Endometrium (tissue), 2 donors: ENCODE results near the gene STON2.

Source experiments
- FAIRE-seq: peaks from 2 replicates; lab custom pipeline; 2012; peaks lifted over from hg19 to GRCh38; lab: Jason Lieb, UNC
- donor health status: control.
- donor health status: control.

STON2 gene

GRCh38 chr14:81220580-81220829 lies 179.6 kb downstream of the STON2 start:
- FAIRE-seq, result no peak

GRCh38 chr14:81219759-81220579 lies 180.2 kb downstream of the STON2 start:
- FAIRE-seq, result no peak

GRCh38 chr14:81219210-81219758 lies 180.8 kb downstream of the STON2 start:
- peak; percentile 94 for FAIRE-seq

- FAIRE-seq, result no peak
Measured at GRCh38 chr14:81211844-81212243, 188.3 kb downstream of the STON2 start.
